Calu3 (cell line): Measurements from ENCODE around the gene ST3GAL4. TPM values are rescaled to one million over a fixed set of nuclear protein-coding genes. Genes with fewer than 3 reads are reported as not detected.
A peak's percentile ranks its signal among the peaks of the same experiment; 100 is the strongest.
"Not testable (repeated sequence)": the region's sequence is repeated elsewhere in the genome, so short reads cannot be mapped to it uniquely, and the experiment has no call there.

Experiments
- BruUV-seq: library from RNA; stranded (reverse); fragments of 400-500 nt; replicated peaks from 2 replicates; lab custom pipeline; 2021; lab: Mats Ljungman, UMichigan
- CTCF ChIA-PET: fragments of 300-600 bp; sonication (Branson Sonifier 250); formaldehyde crosslinking; loops from one replicate; lab custom pipeline; 2022; ENCODE audit warnings: antibody characterized with exemption; lab: Charles Lee
- DNase-seq: peaks from one replicate; pipeline ENCODE4 v3.0.0; 2022
- H3K27ac Mint-ChIP-seq: one replicate; pipeline ENCODE4 v1.8.0; 2022; ENCODE audit warnings: mixed read lengths; ENCODE audit not compliant: unreplicated experiment
- H3K27me3 Mint-ChIP-seq: one replicate; pipeline ENCODE4 v1.8.0; 2022; ENCODE audit warnings: mixed read lengths; ENCODE audit not compliant: unreplicated experiment
- H3K36me3 Mint-ChIP-seq: one replicate; pipeline ENCODE4 v1.8.0; 2022; ENCODE audit warnings: mild to moderate bottlenecking, moderate library complexity, mixed read lengths; ENCODE audit not compliant: insufficient read depth, unreplicated experiment
- H3K4me1 Mint-ChIP-seq: one replicate; pipeline ENCODE4 v1.8.0; 2022; ENCODE audit warnings: mild to moderate bottlenecking, low read depth, mixed read lengths; ENCODE audit not compliant: unreplicated experiment
- H3K4me3 Mint-ChIP-seq: one replicate; pipeline ENCODE4 v1.8.0; 2022; ENCODE audit warnings: mild to moderate bottlenecking, low read depth, moderate library complexity, mixed read lengths; ENCODE audit not compliant: unreplicated experiment
- H3K9me3 Mint-ChIP-seq: one replicate; pipeline ENCODE4 v1.8.0; 2022; ENCODE audit warnings: low read depth, mixed read lengths; ENCODE audit not compliant: unreplicated experiment
- intact Hi-C: fragments of 100-400 bp; cut with micrococcal nuclease; formaldehyde crosslinking; loops from one replicate; pipeline ENCODE4 v1.10.0; 2022; ENCODE audit not compliant: unreplicated experiment
- total RNA-seq: library from RNA; stranded (reverse); gene quantifications from 2 replicates; pipeline ENCODE4 v1.2.3, GENCODE V29; 2022
- TF ChIP-seq, protein P1 (sequence below): fragments of 200-600 bp; IDR thresholded peaks from one replicate; pipeline ENCODE4 v1.8.0; 2022; ENCODE audit warnings: antibody characterized with exemption; ENCODE audit not compliant: unreplicated experiment

ST3GAL4 gene
- total RNA-seq, 1 experiment from 2014 or later, result 27.9 TPM

DNA sequence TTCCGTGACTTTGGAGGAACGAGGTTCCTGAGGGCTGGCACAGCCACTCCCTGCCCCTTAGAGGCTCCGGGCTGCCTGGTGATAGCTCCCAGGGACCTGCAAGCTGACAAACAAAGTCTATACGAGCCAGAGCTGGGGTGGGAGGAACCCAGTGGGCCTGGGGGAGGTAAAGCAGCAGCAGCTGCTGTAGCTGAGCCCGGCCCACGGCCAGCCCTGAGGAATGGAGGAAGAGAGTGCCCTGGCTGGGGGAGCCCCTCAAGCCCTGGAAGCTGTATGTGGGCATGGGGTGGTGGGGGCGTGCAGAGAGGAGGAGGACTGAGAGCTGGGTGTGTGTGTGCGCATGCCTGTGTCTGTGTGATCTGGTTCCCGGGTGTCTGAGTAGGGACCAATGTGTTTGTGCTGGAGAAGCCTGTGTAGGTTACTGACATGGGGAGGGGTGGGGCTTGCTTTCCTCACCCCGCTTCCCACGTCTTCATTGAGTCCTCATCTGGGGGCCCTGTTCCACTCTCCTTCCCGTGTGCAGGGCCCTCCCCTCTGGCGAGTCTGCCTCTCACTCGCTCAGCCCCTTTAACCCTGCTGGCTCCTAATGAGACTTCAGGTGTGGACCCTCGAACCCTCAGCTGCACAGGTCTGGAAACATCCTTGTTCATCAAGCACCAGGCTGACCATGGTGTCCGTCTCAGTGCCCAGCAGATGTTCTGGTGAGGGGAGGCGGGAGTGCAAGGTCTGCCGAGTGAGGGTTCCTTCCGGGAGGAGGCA is 10.8 kb downstream of the ST3GAL4 start:
- H3K4me3 Mint-ChIP-seq, result no peak overlapping the region
- no peaks in the 10 kb centered on the region for H3K9me3 Mint-ChIP-seq
- CTCF ChIA-PET, result no interaction called here
- BruUV-seq, result no TSS peak
- H3K4me1 Mint-ChIP-seq, result peaks cover 6% of the 10 kb centered on the region
- intact Hi-C loops, result no loop called here
- peaks cover 7% of the 10 kb centered on the region for H3K36me3 Mint-ChIP-seq
- no peak for DNase-seq
- no peaks in the 10 kb centered on the region for H3K27me3 Mint-ChIP-seq
- H3K27ac Mint-ChIP-seq, result peak overlapping the region; percentile 20
- TF ChIP-seq, protein P1, sequence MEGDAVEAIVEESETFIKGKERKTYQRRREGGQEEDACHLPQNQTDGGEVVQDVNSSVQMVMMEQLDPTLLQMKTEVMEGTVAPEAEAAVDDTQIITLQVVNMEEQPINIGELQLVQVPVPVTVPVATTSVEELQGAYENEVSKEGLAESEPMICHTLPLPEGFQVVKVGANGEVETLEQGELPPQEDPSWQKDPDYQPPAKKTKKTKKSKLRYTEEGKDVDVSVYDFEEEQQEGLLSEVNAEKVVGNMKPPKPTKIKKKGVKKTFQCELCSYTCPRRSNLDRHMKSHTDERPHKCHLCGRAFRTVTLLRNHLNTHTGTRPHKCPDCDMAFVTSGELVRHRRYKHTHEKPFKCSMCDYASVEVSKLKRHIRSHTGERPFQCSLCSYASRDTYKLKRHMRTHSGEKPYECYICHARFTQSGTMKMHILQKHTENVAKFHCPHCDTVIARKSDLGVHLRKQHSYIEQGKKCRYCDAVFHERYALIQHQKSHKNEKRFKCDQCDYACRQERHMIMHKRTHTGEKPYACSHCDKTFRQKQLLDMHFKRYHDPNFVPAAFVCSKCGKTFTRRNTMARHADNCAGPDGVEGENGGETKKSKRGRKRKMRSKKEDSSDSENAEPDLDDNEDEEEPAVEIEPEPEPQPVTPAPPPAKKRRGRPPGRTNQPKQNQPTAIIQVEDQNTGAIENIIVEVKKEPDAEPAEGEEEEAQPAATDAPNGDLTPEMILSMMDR, result no peak

DNA sequence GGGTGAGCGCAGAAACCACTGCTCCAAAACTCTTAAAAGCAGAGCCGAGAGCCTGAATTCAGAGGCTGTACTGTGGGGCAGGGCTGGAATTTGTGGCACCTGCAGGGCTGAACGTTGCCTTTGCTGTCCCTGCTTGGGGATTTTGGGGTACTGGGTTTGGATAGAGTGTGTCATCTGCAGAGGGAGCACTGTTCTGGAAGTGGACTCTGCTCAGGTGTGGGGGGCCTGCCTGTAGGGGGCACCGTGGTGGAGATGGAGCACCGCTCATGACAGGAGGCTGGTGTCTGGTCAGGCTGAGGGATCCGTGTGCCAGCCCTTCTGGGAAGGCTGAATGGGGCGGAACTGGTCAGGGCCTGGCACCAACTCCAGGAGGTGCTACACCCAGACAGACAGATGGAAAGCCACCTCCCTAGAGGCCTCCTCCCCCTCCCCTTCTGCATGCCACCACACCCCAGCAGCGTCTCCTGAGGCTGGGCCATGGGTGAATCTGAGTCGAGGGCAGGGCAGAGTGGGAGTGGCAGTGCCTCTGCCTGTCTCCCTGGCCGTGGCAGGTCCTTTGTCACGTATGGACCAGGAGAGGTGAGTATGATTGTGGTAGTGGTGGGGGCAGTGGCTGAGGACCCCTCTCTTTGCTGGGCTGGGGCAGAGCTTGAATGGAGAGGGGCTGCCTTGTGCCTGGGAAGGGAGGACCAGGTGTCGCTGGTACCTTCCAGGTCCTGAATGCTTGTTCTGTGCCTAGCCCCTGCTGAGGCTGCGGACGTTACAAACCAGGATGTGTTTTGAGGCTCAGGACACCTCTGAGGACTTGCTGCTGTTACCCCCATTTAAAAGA is 11.6 kb downstream of the ST3GAL4 start:
- CTCF ChIA-PET, H3K27me3 Mint-ChIP-seq: not testable (repeated sequence)

DNA sequence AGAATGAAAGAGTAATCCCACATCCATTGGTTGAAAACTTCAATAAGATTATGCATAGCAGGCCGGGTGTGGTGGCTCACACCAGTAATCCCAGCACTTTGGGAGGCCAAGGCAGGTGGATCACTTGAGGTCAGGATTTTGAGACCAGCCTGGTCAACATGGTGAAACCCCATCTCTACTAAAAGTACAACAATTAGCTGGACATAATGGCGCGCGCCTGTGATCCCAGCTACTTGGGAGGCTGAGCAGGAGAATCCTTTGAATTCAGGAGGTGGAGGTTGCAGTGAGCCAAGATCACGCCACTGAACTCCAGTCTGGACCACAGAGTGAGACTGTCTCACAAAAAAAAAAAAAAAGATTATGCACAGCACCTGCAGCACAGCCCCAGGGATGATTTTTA is 12.3 kb downstream of the ST3GAL4 start:
- CTCF ChIA-PET, H3K9me3 Mint-ChIP-seq, H3K36me3 Mint-ChIP-seq, H3K4me1 Mint-ChIP-seq, DNase-seq, H3K27ac Mint-ChIP-seq, H3K27me3 Mint-ChIP-seq, BruUV-seq, intact Hi-C loops, H3K4me3 Mint-ChIP-seq: not testable (repeated sequence)

More for the DNA sequence above, 11.6 kb downstream of the ST3GAL4 start:
- H3K4me3 Mint-ChIP-seq, BruUV-seq, intact Hi-C loops, H3K4me1 Mint-ChIP-seq, H3K9me3 Mint-ChIP-seq, DNase-seq, H3K36me3 Mint-ChIP-seq: not testable (repeated sequence)
- H3K27ac Mint-ChIP-seq, result peak overlapping the region; percentile 20

DNA sequence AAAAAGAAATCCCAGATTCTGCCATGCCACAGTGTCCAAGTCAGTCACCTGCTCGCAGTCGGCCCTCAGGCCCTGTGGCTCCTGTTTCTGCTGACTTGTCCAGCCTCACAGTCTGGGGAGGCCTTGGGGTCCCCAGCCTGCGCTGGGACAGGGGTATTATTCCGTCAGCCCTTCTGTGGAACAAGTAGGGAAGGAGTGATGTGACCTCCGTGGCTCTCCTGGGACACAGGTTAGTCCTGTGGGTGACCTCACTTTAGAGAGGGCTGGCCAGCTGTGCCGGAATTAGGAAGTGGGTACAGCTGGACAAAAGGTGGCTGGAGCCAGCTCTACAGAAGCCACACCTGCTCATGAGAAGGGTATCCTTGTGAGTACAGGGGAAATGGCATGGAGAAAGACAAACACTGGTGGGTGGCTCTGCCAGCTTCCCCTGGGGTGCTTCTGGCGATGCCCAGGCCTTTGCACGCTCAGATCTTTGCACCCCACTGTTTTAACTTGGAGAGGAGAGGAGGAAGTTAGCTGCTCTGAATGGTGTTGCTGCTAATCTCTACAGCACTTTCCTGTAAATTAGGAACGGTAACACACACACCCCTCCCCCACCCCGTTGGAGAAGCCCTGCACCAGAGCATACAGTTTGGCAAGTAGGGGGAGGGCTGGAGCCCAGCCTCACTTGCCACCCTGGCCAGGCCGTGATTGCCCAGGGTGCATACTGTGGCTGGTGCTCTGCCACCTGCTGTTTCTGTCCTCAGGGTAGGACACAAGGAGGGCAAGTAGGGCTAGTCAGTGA is 13.0 kb downstream of the ST3GAL4 start:
- H3K36me3 Mint-ChIP-seq, H3K9me3 Mint-ChIP-seq, H3K27ac Mint-ChIP-seq, BruUV-seq, H3K27me3 Mint-ChIP-seq, CTCF ChIA-PET, H3K4me3 Mint-ChIP-seq, intact Hi-C loops, DNase-seq: not testable (repeated sequence)
- peaks cover 15% of the 10 kb centered on the region for H3K4me1 Mint-ChIP-seq

GRCh38 chr11:126370016-126370415 is 14.5 kb downstream of the ST3GAL4 start:
- CTCF ChIA-PET, result no interaction called here
- intact Hi-C loops, result no loop called here
- H3K9me3 Mint-ChIP-seq, result no peaks in the 10 kb centered on the region
- DNase-seq, result no peak
- H3K4me3 Mint-ChIP-seq, result no peak overlapping the region
- TF ChIP-seq, protein P1, result no peak
- H3K27me3 Mint-ChIP-seq, result no peaks in the 10 kb centered on the region
- H3K4me1 Mint-ChIP-seq, result peaks cover 15% of the 10 kb centered on the region
- no peak overlapping the region for H3K27ac Mint-ChIP-seq
- no peaks in the 10 kb centered on the region for H3K36me3 Mint-ChIP-seq
- BruUV-seq, result no TSS peak
